K562 (cell line): ENCODE data around the gene TMEM114. TPM values are rescaled to one million over a fixed set of nuclear protein-coding genes. Genes with fewer than 3 reads are reported as not detected.
A peak's percentile ranks its signal among the peaks of the same experiment; 100 is the strongest.

Source experiments
- ATAC-seq: fragments of 200-7000 bp; cut with Tn5 transposase; 3 replicates; pipeline ENCODE4 v1.9.1; 2020; ENCODE audit warnings: moderate library complexity
- BruUV-seq: library from RNA; stranded (reverse); fragments of 400-500 nt; replicated peaks from 2 replicates; lab custom pipeline; 2021; lab: Mats Ljungman, UMichigan
- CTCF ChIA-PET: fragments of 300-600 bp; formaldehyde crosslinking; extraction: SDS; loops from one replicate; lab custom pipeline; 2021; ENCODE audit warnings: low intra/inter-chr PET ratio; lab: Yijun Ruan, JAX
- POLR2A ChIA-PET: fragments of 300-600, 350-650 bp; sonication (Branson Sonifier 250); formaldehyde crosslinking; extraction: SDS; loops from one replicate; lab custom pipeline; 2021; ENCODE audit warnings: antibody characterized with exemption, inconsistent platforms; lab: Yijun Ruan, JAX
- DNase-seq, 4 experiments: peaks; one replicate each; pipeline versions ENCODE4 v3.0.0 to v3.0.0-alpha.2; 2011 to 2018; ENCODE audit warnings: low spot score in 3 of 4, mixed read lengths in 3 of 4; ENCODE audit errors: extremely low read depth in 1 of 4
- FAIRE-seq: peaks from 2 replicates; lab custom pipeline; 2011; peaks lifted over from hg19 to GRCh38; lab: Jason Lieb, UNC
- H2AFZ ChIP-seq: 2 replicates; pipeline ENCODE4 v1.6.0; 2011; ENCODE audit warnings: low read depth, low read length, control low read depth, inconsistent platforms
- H3K27ac ChIP-seq: fragments of 200-600 bp; 3 replicates; pipeline ENCODE4 v1.8.0; 2011; ENCODE audit warnings: low read depth, mild to moderate bottlenecking, control low read depth, inconsistent platforms, low read length, moderate library complexity, mixed read lengths; ENCODE audit errors: extremely low read depth
- H3K27me3 ChIP-seq, 2 experiments: fragments of 300-600 bp in 1 of 2; 2 replicates in 1 of 2; 3 replicates in 1 of 2; pipeline versions ENCODE4 v1.6.0 to v1.8.0; 2011; ENCODE audit warnings: inconsistent platforms in 2 of 2, low read length in 2 of 2, mild to moderate bottlenecking in 1 of 2, mixed read lengths in 1 of 2, moderate library complexity in 1 of 2; ENCODE audit not compliant: control insufficient read depth in 2 of 2, insufficient read depth in 2 of 2
- H3K36me3 ChIP-seq: fragments of 300-600 bp; 3 replicates; pipeline ENCODE4 v1.8.0; 2011; ENCODE audit warnings: mild to moderate bottlenecking, low read length, inconsistent platforms; ENCODE audit not compliant: control insufficient read depth, insufficient read depth
- H3K4me1 ChIP-seq, 2 experiments: fragments of 200-600 bp in 1 of 2; replicated peaks in 1 of 2; 2 replicates in 1 of 2; 3 replicates in 1 of 2; pipeline versions ENCODE4 v1.5.1 to v1.8.0; 2011; ENCODE audit warnings: inconsistent platforms in 2 of 2, low read length in 2 of 2, mild to moderate bottlenecking in 1 of 2, mixed read lengths in 1 of 2, moderate library complexity in 1 of 2; ENCODE audit not compliant: control insufficient read depth in 2 of 2, insufficient read depth in 2 of 2
- H3K4me2 ChIP-seq: 2 replicates; pipeline ENCODE4 v1.6.1; 2011; ENCODE audit warnings: low read length, control low read depth, inconsistent platforms, mixed read lengths; ENCODE audit not compliant: insufficient read depth
- H3K4me3 ChIP-seq: fragments of 200-600 bp; sonication (generic), shearing (Covaris generic); 2 replicates; pipeline ENCODE4 v1.5.1; 2016; ENCODE audit warnings: control low read depth, inconsistent platforms
- H3K79me2 ChIP-seq: fragments of 200-600 bp; 3 replicates; pipeline ENCODE4 v1.8.0; 2011; ENCODE audit warnings: low read length, inconsistent platforms; ENCODE audit not compliant: control insufficient read depth, insufficient read depth
- H3K9ac ChIP-seq, 2 experiments: 2 replicates each; pipeline versions ENCODE4 v1.6.0 to v1.6.1; 2011; ENCODE audit warnings: low read depth in 2 of 2, low read length in 2 of 2, control low read depth in 1 of 2, inconsistent platforms in 1 of 2, mild to moderate bottlenecking in 1 of 2, mixed read lengths in 1 of 2; ENCODE audit not compliant: insufficient read depth in 1 of 2
- H3K9me1 ChIP-seq: one replicate; pipeline ENCODE4 v1.6.0; 2011; ENCODE audit warnings: inconsistent platforms, mild to moderate bottlenecking, low read length, moderate library complexity; ENCODE audit not compliant: control insufficient read depth, insufficient read depth
- H3K9me3 ChIP-seq: replicated peaks from 2 replicates; pipeline ENCODE4 v1.5.1; 2011; ENCODE audit warnings: low read depth, low read length, inconsistent platforms; ENCODE audit not compliant: control insufficient read depth, insufficient read depth
- H4K20me1 ChIP-seq: replicated peaks from 2 replicates; pipeline ENCODE4 v1.6.1; 2011; ENCODE audit warnings: low read length, inconsistent platforms, mixed read lengths; ENCODE audit not compliant: control insufficient read depth, insufficient read depth
- E2F6 ChIP-seq, 2 experiments: IDR thresholded peaks; 2 replicates each; pipeline ENCODE4 v1.6.1; 2011; ENCODE audit warnings: borderline replicate concordance in 1 of 2, control low read depth in 1 of 2, low read depth in 1 of 2, low read length in 1 of 2, mild to moderate bottlenecking in 1 of 2, mixed read lengths in 1 of 2, moderate library complexity in 1 of 2; ENCODE audit not compliant: insufficient read depth in 1 of 2, insufficient read length in 1 of 2, poor library complexity in 1 of 2, severe bottlenecking in 1 of 2; ENCODE audit errors: extremely low read depth in 1 of 2
- EHMT2 ChIP-seq: fragments of 450-650 bp; IDR thresholded peaks from 2 replicates; pipeline ENCODE4 v1.6.1; 2018; ENCODE audit warnings: antibody characterized with exemption
- KHSRP ChIP-seq: fragments of 450-650 bp; IDR thresholded peaks from 2 replicates; pipeline ENCODE4 v1.6.1; 2017
- NCOA4 ChIP-seq: fragments of 450-650 bp; IDR thresholded peaks from 2 replicates; pipeline ENCODE4 v1.6.1; 2018; ENCODE audit warnings: mild to moderate bottlenecking; ENCODE audit not compliant: partially characterized antibody
- NFXL1 ChIP-seq: fragments of 450-650 bp; formaldehyde crosslinking; IDR thresholded peaks from 2 replicates; pipeline ENCODE4 v1.4.0; 2021; ENCODE audit warnings: mild to moderate bottlenecking
- REST ChIP-seq, 2 experiments: fragments of 450-650 bp; formaldehyde crosslinking in 1 of 2; IDR thresholded peaks; 2 replicates each; pipeline versions ENCODE4 v1.4.0 to v1.6.1; 2014 to 2020; ENCODE audit warnings: mild to moderate bottlenecking in 2 of 2, borderline replicate concordance in 1 of 2, low read depth in 1 of 2
- SMC3 ChIP-seq: conservative IDR thresholded peaks from 2 replicates; pipeline ENCODE4 v1.6.1; 2011; ENCODE audit warnings: low read depth, low read length, improper control_type of control experiment; ENCODE audit not compliant: insufficient read depth
- WGBS: fragments of 100-300 bp; shearing (Covaris generic); methylation state at CpG from one replicate; pipeline ENCODE4 v1.1.6; 2016; ENCODE audit warnings: low coverage, mixed read lengths; ENCODE audit not compliant: insufficient coverage; ENCODE audit errors: missing lambda C conversion rate; 5-methylcytosine and 5-hydroxymethylcytosine counted together
- in situ Hi-C: fragments of 300-500 bp; cut with MboI; formaldehyde crosslinking; loops from 4 replicates; pipeline ENCODE4 v1.15.0; 2018; ENCODE audit warnings: inconsistent platforms, mixed read lengths
- intact Hi-C: fragments of 100-400 bp; cut with micrococcal nuclease; formaldehyde crosslinking; loops from 2 replicates; pipeline ENCODE4 v1.14.2; 2022
- polyA plus RNA-seq, 8 experiments: library from polyadenylated mRNA; depleted of rRNA in 4 of 8; stranded (reverse) in 5 of 8; unstranded in 3 of 8; fragments of >200 nt; fragmentation: Nextera tagmentation in 2 of 8; fragmentation: Illumina TruSeq in 1 of 8; extraction: Ambion mirVana in 2 of 8; extraction: Trizol in 1 of 8; gene quantifications; 2 replicates each; pipeline versions ENCODE4 v1.2.1 to v1.2.3, GENCODE V29; 2011 to 2014; ENCODE audit warnings: inconsistent platforms in 1 of 8, missing spikeins in 1 of 8
- total RNA-seq, 7 experiments: library from RNA; depleted of rRNA in 6 of 7; stranded (reverse); fragments of >200 nt in 6 of 7; fragmentation: Illumina TruSeq in 2 of 7; extraction: Trizol in 2 of 7; gene quantifications; 2 replicates each; pipeline versions ENCODE4 v1.2.1 to v1.2.3, GENCODE V29; 2011 to 2021; ENCODE audit warnings: low replicate concordance in 1 of 7

Gene TMEM114
- total and polyA plus RNA-seq, 9 of the 15 experiments (the other 6 are each of a cell fraction or from before 2014, with no cell fraction given): not detected

GRCh38 chr16:8572919-8573724 is 17.2 kb downstream of the TMEM114 start:
- no peaks in the 10 kb centered on the region for H3K9me3 ChIP-seq
- H3K27ac ChIP-seq: no peak overlapping the region
- BruUV-seq: no TSS peak
- intact Hi-C loops: loop anchor here (1.0 to 5.0 kb wide), 2 partner anchors 62 to 309 kb away; partner anchors contain the start of gene LITAFD
- no peak overlapping the region for H3K9ac ChIP-seq
- CTCF ChIA-PET: interaction anchor here (0.6 to 3.4 kb wide), 2 partner anchors 62 to 86 kb away, joined by 4 to 27 read pairs; no protein-coding TSS in a partner anchor
- no peaks in the 10 kb centered on the region for H3K79me2 ChIP-seq
- peaks cover 12 to 41% of the 10 kb centered on the region in 2 experiments for H3K27me3 ChIP-seq
- POLR2A ChIA-PET: no interaction called here
- FAIRE-seq (peak; percentile 72), DNase-seq (peak; percentile 31 to 47 (median 36)), ATAC-seq (peak; percentile 82)
- in situ Hi-C loops: loop anchor here (25.0 kb wide), 1 partner anchor 1589 kb away; no protein-coding TSS in a partner anchor
- H3K4me2 ChIP-seq: peak overlapping the region; percentile 69
- 0 out of 2 replicates have a peak, but pooled peaks cover 5% of the 10 kb centered on the region for H4K20me1 ChIP-seq
- peak overlapping the region; percentile 64 for H2AFZ ChIP-seq
- H3K36me3 ChIP-seq: no peaks in the 10 kb centered on the region
- peaks cover 0 to 8% of the 10 kb centered on the region in 2 experiments; a peak in 1 of 5 replicates for H3K4me1 ChIP-seq
- H3K9me1 ChIP-seq: no peaks in the 10 kb centered on the region
- 9% methylated on average over 7 of the region's 7 CpGs for WGBS
- no peak overlapping the region for H3K4me3 ChIP-seq
- peak; percentile 73; the same call in 1 of the 2 replicates for TF ChIP-seq EHMT2
- TF ChIP-seq SMC3: peak; percentile 50
- TF ChIP-seq NCOA4: no peak
- no peak for TF ChIP-seq E2F6 (IDR thresholded peaks at IDR 0.05; ENCODE audit: borderline replicate concordance in 1 of 2, extremely low read depth in 1 of 2, insufficient read depth in 1 of 2, insufficient read length in 1 of 2, low read depth in 1 of 2, low read length in 1 of 2, poor library complexity in 1 of 2, severe bottlenecking in 1 of 2)
- TF ChIP-seq REST (IDR thresholded peaks at IDR 0.05; ENCODE audit: borderline replicate concordance): peak; percentile 82
- no peak for TF ChIP-seq REST (CRISPR knock-in tag; IDR thresholded peaks at IDR 0.05; ENCODE audit: low read depth)
- TF ChIP-seq NFXL1 (CRISPR knock-in tag): no peak
- no peak for TF ChIP-seq KHSRP
